Keratinocyte (primary cell): ENCODE measurements around the gene ACYP1.

ENCODE experiments used
- EZH2 ChIP-seq: IDR thresholded peaks from one replicate; pipeline ENCODE4 v1.6.1; 2012; ENCODE audit warnings: inconsistent platforms, mild to moderate bottlenecking, low read length, moderate library complexity
- TF ChIP-seq, protein P1 (sequence below), 3 experiments: IDR thresholded peaks in 1 of 3; conservative IDR thresholded peaks in 1 of 3; optimal IDR thresholded peaks in 1 of 3; 2 replicates in 2 of 3; 3 replicates in 1 of 3; pipeline versions ENCODE3 to v1.5.1; 2011; ENCODE audit warnings: low read length in 3 of 3, mild to moderate bottlenecking in 3 of 3, moderate library complexity in 2 of 3, control low read depth in 1 of 3, inconsistent platforms in 1 of 3; ENCODE audit not compliant: insufficient read depth in 2 of 3; ENCODE audit errors: extremely low read depth in 1 of 3

DNA sequence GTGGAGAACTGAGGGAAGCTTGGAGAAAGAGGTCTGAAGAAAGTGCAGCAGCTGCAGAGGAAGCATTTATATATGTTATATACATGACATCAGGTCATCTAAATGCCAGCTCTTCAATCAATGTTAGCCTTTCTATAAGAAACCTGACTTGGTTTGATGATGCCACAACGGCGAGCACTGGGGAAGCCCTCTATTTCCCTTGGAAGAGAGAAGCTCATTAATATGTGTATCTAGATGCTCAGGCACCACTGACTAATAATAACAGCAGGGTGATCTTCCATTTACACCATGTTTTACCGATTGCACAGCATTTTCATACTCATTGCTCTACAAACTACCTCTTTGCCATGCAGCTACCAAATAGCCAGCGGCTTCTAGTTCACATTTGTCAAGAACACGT lies 811 bp downstream of the ACYP1 start:
- TF ChIP-seq, protein P1, sequence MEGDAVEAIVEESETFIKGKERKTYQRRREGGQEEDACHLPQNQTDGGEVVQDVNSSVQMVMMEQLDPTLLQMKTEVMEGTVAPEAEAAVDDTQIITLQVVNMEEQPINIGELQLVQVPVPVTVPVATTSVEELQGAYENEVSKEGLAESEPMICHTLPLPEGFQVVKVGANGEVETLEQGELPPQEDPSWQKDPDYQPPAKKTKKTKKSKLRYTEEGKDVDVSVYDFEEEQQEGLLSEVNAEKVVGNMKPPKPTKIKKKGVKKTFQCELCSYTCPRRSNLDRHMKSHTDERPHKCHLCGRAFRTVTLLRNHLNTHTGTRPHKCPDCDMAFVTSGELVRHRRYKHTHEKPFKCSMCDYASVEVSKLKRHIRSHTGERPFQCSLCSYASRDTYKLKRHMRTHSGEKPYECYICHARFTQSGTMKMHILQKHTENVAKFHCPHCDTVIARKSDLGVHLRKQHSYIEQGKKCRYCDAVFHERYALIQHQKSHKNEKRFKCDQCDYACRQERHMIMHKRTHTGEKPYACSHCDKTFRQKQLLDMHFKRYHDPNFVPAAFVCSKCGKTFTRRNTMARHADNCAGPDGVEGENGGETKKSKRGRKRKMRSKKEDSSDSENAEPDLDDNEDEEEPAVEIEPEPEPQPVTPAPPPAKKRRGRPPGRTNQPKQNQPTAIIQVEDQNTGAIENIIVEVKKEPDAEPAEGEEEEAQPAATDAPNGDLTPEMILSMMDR (optimal IDR thresholded peaks at IDR 0.05 in 1 of 3, IDR thresholded peaks at IDR 0.05 in 1 of 3, conservative IDR thresholded peaks at IDR 0.05 in 1 of 3; ENCODE audit: extremely low read depth in 1 of 3, insufficient read depth in 2 of 3, low read length in 3 of 3): no peak
- no peak for TF ChIP-seq EZH2
